KBM-7 (cell line): ENCODE data around the gene STXBP3.
A peak's percentile ranks its signal among the peaks of the same experiment; 100 is the strongest.
"Not testable (repeated sequence)": the region's sequence is repeated elsewhere in the genome, so short reads cannot be mapped to it uniquely, and the experiment has no call there.

Experiments
- DNase-seq: peaks from one replicate; pipeline ENCODE4 v3.0.0-alpha.2; 2015
- in situ Hi-C: fragments of 300-500 bp; cut with MboI; formaldehyde crosslinking; loops from 2 replicates; pipeline ENCODE4 v1.14.3; 2020; ENCODE audit warnings: low sequenced_read_pairs, low pct_unique_long_range_greater_than_20kb, mixed read lengths

The STXBP3 gene

DNA sequence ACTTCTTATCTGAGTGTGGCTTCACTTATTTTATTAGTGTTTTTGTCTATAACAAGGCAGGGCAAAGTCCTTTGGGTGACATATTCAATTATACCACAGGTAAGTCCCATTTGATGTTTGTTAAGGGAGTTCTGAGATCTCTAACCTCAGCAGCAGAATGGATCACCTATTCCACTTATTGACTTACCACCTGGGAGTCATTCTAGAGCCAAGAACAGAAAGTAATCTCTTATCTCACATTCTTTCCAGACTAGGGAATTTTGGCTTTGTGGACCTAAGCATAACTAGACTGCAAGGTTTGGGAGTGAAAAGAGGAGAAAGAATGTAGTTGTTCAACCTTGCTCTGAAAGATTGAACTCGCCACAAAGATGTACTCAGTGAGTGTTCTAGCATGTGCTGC, 20.6 kb upstream of the STXBP3 start:
- in situ Hi-C loops: no loop called here
- no peak for DNase-seq

- DNase-seq: no peak
- in situ Hi-C loops: no loop called here
Measured at GRCh38 chr1:108728327-108728923, 18.0 kb upstream of the STXBP3 start.

- no peak for DNase-seq
- in situ Hi-C loops: no loop called here
Measured at GRCh38 chr1:108729481-108729880, 17.0 kb upstream of the STXBP3 start.

GRCh38 chr1:108732398-108732797, 14.1 kb upstream of the STXBP3 start:
- in situ Hi-C loops: no loop called here
- no peak for DNase-seq

DNA sequence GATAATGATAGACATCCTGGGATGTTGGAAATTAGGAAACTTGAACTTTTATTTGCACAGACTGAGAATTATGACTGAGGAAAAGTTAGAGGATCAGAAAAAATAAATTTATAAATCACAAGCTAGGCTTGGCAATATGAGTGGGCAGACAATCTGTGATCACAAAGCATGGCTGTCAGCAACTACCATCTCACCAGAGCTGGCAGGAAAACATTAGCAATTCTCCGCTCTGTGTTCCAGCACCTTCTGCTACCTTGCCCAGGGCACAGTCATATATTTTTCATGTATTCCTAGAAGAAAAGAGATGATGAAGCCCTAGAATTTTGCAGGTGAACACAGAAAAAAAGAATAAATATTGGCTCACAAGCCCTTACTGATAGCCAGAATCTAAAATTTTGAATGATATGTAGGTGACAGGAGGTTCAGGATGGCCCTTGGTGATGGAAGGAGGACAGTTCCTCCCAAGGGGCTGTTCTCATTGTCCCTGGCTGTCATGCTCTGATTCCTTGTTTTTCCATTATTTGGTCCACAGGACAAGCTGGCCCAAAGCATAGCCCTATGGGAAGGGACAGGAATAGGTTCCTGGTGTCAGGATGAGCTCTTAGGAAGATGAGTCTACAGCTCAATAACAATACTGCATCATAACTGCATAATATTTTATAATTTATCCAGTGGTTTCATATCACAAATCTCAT, 12.2 kb upstream of the STXBP3 start:
- DNase-seq: no peak
- in situ Hi-C loops: no loop called here

DNA sequence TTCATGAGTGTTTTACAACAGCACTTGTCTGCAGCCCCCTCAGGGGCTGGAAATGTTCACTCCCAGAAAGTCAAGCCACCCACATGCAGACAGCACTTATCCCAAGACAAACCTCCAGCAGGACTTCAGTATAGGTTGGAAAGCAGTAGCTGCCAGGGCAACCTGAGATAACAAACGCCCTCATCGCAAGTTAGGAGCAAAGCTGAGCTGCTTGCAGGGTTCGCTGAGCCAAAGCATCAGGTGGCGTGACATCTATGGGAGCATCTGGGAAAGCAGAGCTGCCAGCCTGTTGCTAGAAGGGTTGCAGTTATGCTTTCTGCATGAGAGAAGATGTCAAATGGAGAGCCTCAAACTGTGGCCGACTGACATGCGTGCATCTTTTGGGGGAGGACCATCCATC, 4.2 kb upstream of the STXBP3 start:
- in situ Hi-C loops: no loop called here
- DNase-seq: no peak

- in situ Hi-C loops: no loop called here
- no peak for DNase-seq
Measured at GRCh38 chr1:108745980-108746381, 493 bp upstream of the STXBP3 start.

DNA sequence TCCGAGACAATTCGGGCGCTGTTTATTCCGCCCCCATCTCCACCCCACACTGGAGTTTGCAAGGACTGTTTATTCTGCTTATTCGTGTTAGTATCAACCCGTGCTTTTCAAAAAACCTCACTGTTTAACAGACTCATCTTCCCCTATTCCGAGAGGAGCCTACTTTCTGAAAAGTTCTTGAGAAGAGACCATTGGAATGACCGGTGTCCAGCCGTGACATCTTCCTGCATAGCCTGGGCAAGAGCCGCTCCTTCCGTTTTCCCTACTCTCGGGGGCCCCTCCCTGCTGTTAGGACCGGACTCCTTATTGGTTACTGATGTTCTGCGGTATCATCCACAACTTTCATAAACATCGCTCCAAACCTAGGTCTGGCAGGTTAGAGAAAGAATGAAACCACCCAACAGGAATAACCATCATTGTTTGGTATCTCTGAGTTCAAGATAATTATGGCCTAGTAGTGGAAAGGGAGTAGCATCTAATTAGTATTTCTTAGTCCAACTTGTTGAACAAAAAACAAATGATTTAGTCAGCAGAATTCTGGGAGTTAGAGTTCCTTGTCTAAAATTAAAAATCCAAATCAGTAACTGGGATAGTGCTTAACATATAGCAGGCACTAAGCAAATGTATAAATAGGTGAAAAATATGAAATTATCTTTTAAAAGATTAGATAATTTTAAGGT, 837 bp downstream of the STXBP3 start:
- in situ Hi-C loops: no loop called here
- peak; percentile 79 for DNase-seq

GRCh38 chr1:108747898-108748297, 1.4 kb downstream of the STXBP3 start:
- in situ Hi-C loops: no loop called here
- peak; percentile 18 for DNase-seq

DNA sequence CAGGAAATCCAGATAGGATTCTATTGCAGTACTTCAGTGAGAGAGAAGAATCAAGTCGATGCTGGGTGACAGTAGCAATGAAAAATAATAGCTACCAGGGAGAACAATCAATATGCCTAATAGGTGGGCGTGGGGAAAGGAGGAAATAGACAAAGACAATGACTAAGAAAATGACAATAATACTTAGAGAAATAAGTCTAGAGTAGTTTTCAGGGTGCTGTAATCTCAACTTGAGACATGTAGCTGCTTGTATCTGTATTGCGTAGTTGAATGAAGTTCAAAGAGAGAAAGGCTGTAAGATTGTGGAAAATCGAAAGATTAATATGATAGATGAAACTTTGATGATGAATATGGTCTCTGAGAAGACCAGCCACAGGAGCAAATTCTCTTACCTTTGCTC, 2.6 kb downstream of the STXBP3 start:
- in situ Hi-C loops: no loop called here

GRCh38 chr1:108750476-108751181, 4.2 kb downstream of the STXBP3 start:
- no peak for DNase-seq
- in situ Hi-C loops: no loop called here

More for the DNA sequence above, 2.6 kb downstream of the STXBP3 start:
- DNase-seq: no peak

DNA sequence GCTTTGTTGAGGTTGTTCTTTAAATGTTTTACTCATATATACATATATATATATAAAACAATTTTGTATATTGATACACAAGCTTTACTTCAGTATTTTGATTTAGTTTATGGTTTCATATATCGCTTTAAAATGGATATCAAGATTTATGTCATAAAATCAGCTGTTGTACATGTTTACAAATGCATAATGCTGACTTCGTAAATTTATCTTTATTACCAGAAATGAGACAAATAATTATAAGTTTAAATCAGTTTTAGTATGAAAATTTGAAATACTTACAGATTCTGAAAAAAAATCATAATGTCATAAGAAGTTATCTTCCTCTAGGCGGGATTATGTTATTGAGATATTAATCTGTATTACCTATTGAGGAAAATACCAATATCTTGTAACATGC, 6.9 kb downstream of the STXBP3 start:
- no peak for DNase-seq
- in situ Hi-C loops: no loop called here

DNA sequence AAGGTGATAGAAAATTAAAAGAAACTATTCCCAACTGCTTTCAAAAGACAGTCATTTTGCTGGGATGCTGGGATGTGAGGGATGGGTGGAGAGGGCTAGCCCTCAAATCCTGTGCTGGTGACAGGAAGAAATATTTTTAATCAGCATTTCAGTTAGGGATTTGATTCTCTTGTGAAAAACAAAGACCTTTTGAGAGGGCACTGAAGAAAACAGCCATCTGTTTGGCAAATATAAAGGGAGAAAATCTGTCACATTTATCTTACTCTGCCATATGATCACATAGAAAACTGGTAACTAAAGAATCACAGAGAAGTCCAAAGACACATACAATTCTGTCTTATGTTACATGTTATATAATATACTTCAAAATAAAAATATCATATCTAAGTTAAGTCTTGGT, 12.3 kb downstream of the STXBP3 start:
- in situ Hi-C loops: no loop called here
- DNase-seq: no peak

GRCh38 chr1:108767115-108767514, 20.6 kb downstream of the STXBP3 start:
- DNase-seq: no peak
- in situ Hi-C loops: no loop called here

- in situ Hi-C loops: no loop called here
- DNase-seq: no peak
Measured at GRCh38 chr1:108767708-108768107, 21.2 kb downstream of the STXBP3 start.

DNA sequence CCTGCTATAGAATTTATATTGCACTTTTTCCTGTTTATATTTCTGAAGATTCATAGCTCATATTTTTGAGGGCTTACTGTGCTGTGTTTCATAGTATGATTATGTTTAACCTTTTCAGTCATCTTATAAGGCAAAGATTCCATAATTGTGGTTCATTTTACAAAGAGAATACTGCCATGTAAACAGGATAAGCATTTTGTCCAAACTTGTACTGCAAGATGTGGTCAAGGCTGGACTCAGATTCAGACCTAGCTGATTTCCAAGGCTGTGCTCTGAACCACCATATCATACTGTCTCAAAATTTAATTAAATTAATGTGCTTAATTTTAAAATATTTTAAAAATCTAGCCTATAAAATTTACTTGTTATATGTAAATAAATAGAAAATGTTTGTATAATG, 31.4 kb downstream of the STXBP3 start:
- no peak for DNase-seq
- in situ Hi-C loops: no loop called here

- in situ Hi-C loops: no loop called here
- DNase-seq: no peak
Measured at GRCh38 chr1:108779455-108779854, 33.0 kb downstream of the STXBP3 start.

DNA sequence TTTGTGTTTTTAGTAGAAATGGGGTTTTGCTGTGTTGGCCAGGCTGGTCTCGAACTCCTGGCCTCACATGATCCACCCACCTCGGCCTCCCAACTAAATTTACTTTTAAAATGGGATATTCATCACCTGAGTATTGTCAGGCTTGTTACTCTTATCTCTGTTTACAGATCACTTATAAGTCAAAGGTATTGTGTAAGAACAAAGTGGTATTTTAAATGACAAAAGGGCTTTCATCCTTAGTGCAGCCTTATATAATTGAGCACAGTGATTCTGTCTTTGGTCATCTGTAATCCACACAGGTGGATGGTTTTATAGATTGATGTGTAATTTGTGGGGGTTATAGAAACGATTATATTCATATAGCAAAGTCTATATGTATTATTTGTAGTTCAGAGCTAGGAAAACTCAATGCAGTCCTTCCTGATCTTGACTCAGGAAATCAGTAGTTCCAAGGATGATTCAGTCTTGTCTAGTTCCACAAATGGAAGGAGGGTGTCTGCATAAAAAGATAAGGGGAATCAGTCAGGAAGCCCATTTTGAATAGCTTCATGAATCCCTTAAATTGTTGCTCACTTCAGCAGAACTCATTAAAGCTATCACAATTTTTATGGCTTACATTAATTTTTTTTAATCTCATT, 34.6 kb downstream of the STXBP3 start:
- in situ Hi-C loops: no loop called here
- no peak for DNase-seq

DNA sequence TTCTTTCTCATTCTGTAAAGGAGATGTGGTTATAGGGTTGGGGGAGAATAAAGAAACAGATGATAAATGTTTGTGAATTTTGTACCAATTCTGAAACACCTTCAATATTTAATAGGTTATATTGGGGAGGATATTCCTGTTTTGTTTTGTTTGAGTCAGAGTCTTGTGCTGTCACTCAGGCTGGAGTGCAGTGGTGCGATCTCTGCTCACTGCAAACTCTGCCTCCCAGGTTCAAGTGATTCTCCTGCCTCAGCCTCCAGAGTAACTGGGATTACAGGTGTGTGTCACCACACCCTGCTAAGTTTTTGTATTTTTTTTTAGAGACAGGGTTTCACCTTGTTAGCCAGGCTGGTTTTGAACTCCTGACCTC, 35.1 kb downstream of the STXBP3 start:
- DNase-seq, in situ Hi-C loops: not testable (repeated sequence)

- in situ Hi-C loops: no loop called here
- DNase-seq: no peak
Measured at GRCh38 chr1:108785264-108785663, 38.8 kb downstream of the STXBP3 start.
